ENCODE results near the gene CACNA1C.

DNA sequence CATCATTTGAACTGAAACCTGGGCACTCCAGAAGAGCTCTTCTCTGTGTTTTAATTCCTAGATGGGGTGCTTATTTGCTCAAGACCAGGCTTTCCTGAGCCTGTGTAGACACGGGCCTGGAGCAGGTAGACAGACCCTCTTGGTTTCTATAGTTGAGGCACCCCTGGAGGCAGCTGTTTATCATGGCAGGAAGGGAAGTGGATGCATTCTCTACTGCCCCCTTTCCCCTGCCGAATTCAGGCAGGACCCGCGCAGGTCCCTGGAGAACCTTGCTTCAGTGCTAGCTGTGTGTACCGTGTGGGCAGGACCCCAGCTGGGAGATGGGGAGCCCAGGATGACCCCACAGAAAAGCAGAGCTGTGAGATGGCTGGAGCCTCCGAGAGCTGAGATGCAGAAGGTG lies 6.0 kb downstream of the CACNA1C start:
- TF ChIP-seq, protein P1, sequence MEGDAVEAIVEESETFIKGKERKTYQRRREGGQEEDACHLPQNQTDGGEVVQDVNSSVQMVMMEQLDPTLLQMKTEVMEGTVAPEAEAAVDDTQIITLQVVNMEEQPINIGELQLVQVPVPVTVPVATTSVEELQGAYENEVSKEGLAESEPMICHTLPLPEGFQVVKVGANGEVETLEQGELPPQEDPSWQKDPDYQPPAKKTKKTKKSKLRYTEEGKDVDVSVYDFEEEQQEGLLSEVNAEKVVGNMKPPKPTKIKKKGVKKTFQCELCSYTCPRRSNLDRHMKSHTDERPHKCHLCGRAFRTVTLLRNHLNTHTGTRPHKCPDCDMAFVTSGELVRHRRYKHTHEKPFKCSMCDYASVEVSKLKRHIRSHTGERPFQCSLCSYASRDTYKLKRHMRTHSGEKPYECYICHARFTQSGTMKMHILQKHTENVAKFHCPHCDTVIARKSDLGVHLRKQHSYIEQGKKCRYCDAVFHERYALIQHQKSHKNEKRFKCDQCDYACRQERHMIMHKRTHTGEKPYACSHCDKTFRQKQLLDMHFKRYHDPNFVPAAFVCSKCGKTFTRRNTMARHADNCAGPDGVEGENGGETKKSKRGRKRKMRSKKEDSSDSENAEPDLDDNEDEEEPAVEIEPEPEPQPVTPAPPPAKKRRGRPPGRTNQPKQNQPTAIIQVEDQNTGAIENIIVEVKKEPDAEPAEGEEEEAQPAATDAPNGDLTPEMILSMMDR (IDR thresholded peaks at IDR 0.05): no peak
- TF ChIP-seq POLR2A (IDR thresholded peaks at IDR 0.05) (no peak), POLR2AphosphoS5 (IDR thresholded peaks at IDR 0.05) (no peak)

Data from upper lobe of left lung (tissue), 4 donors.